ENCODE measurements around the gene C14orf132.

C14orf132 gene

DNA sequence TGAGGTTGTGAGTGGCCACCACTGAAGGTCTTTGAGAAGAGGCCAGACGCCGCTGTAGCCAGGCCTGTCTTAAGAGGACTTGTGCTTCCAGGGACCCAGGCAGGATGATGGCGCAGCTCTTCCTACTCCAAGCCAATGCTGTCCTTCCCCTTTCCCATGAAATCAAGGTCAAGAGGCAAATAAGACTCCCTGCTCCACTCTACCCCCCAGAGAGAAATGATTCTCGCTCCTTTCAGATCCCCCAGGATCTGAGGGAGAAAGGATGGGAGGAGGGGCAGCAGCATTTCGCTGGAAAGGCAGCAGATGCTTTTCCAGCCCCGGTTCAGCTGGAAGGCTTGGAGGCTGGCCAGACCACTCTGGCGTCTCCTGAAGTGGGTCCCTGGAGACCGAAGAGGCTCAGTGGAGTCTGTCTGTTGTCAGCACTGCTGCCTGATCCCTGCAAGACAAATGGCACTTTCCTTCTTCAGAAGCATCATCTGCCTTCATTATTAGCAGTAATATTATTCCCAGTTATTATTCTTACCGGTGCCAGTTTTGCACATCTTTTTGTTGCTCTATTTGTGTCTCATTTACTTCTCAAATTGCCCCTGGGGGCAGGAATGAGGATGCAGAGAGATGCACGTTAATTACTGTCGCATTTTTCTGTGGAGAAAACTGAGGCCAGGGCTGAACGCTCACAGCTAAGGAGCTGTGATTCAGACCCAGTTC lies 51.4 kb downstream of the C14orf132 start:
- no peak for DNase-seq
- in situ Hi-C loops (cut with HindIII; ENCODE audit: low pct_ligation_motif_present, low pct_unique_long_range_greater_than_20kb, low sequenced_read_pairs) = no loop called here

GRCh38 chr14:96091149-96091693 lies 52.1 kb downstream of the C14orf132 start:
- no peak for DNase-seq
- in situ Hi-C loops (cut with HindIII; ENCODE audit: low pct_ligation_motif_present, low pct_unique_long_range_greater_than_20kb, low sequenced_read_pairs) = no loop called here

DNA sequence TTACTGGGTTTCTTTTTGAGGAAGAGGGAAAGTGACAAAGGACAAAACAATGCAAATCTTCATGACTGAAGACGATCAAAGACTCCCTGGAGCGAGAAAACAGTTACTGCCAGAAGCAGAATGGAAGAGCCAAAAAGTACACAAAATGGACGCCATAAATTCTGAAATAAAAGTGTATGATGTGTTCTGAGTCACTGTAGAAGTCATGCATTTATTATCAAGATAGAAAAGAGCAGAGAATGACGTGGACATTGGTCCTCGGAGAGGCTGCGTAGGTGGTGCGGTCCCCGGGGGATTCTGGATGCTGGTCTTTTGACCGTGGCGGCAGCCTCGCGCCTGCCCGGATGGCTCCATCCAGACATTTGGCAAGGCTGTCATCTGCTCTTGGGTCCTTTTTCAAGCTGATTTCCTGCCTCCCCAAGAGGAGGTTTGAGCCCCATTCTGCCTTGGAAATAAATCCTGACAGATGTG lies 52.8 kb downstream of the C14orf132 start:
- no peak for DNase-seq
- in situ Hi-C loops (cut with HindIII; ENCODE audit: low pct_ligation_motif_present, low pct_unique_long_range_greater_than_20kb, low sequenced_read_pairs) = no loop called here

DNA sequence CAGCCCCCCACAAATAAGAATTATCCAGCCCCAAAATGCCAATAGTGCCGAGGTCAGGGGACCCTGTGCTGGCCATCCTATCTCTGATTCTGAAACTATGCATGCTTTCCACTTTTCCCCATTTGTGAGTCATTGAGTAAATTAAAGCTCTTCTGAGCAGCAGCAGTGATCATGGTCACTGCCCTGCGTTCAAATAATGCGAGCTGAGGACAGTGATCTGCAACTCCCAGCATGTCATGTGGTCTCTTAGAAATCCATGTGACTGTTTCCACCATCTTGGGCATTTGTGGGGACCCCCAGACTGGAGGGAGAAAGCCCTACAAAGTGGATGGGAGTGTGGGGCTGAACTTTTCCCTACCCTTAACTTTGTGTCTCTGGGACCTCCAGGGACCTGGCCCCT lies 53.8 kb downstream of the C14orf132 start:
- in situ Hi-C loops (cut with HindIII; ENCODE audit: low pct_ligation_motif_present, low pct_unique_long_range_greater_than_20kb, low sequenced_read_pairs) = no loop called here

DNA sequence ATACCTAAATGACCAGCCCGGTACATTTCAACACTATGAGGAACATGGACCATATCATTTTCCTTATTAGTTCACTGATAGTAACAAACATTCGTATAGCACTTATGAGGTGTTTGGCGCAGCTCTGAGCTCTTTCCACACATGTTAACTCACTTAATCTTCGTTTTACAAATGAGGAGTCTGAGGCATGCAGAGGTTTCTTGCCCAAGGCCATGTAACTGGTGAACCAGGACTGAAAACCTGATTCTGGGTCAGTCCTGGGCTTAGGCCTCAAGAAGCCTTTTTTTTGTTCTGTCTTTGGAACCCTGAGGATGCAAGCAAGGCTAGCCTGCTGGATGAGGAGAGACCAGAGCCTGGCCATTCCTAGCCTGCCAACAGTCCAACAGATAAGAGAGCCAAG lies 55.0 kb downstream of the C14orf132 start:
- DNase-seq = no peak
- in situ Hi-C loops (cut with HindIII; ENCODE audit: low pct_ligation_motif_present, low pct_unique_long_range_greater_than_20kb, low sequenced_read_pairs) = no loop called here

More for the DNA sequence above, 53.8 kb downstream of the C14orf132 start:
- DNase-seq = no peak

DNA sequence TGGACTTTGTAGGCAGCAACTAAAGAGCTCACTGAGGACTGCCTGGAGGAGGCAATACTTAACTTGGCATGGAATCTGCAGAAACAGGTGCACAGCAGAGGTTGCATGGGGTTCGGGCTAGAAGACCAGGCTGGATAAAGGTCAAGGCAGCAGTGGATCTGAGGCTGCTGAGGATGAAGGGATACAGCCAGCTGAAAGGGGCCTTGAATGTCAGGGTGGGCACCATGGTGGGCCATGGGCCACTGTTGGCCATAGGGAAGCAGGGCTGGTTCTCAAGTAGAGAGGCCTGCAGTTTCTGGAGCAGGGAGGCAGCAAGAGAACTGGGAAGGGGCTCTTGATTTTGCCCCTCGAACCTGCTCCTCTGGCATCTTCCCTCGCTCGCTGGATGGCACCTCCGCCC lies 55.5 kb downstream of the C14orf132 start:
- no peak for DNase-seq
- in situ Hi-C loops (cut with HindIII; ENCODE audit: low pct_ligation_motif_present, low pct_unique_long_range_greater_than_20kb, low sequenced_read_pairs) = no loop called here

GRCh38 chr14:96095058-96095457 lies 55.9 kb downstream of the C14orf132 start:
- in situ Hi-C loops (cut with HindIII; ENCODE audit: low pct_ligation_motif_present, low pct_unique_long_range_greater_than_20kb, low sequenced_read_pairs) = no loop called here
- DNase-seq = no peak

GRCh38 chr14:96095581-96096476 lies 56.7 kb downstream of the C14orf132 start:
- in situ Hi-C loops (cut with HindIII; ENCODE audit: low pct_ligation_motif_present, low pct_unique_long_range_greater_than_20kb, low sequenced_read_pairs) = no loop called here
- no peak for DNase-seq

DNA sequence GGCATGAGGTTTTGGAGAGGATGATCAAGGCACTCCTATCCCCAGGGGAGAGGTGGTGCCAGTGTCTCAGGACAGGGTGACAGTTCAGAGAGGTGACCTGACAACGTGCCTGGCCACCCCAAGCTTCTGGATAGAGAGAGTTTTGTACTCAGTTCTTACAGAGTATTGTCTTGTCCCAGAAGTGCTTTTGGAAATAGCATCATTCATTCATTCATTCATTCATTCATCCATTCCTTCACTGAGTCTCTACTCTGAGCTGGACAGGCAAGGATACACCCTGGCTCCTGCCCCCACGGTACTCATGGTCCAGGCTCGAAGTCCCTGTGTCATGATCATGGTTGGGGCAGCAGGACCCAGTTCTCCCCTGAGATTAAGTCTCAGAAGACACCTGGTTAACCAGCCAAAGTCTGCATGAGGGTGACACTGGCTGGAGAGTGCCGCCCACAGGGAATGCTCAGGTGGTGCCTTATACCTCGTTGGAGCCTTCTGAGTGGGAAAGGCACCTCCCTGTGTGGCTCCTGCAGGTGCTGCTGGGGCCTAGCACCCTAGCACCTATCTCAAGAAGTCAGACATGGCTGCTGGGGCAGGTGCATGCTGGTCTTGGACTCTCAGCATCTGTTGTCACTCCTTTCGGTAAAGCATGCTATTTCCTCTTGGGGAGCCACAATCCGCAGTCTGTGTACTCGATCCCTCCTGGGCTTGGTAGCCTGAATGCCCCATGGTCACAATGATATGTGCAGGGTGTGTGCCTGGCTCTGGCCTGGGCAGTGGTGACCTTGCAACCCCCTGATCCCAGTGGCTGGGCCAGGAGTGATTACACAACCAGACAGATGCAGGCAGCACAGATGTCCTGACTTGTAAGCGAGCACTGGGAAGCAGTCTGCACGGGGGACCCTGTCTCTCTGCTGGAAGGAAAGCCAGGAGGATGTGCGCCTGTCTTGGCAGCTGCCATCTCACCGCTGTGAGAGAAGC lies 57.8 kb downstream of the C14orf132 start:
- no peak for DNase-seq
- in situ Hi-C loops (cut with HindIII; ENCODE audit: low pct_ligation_motif_present, low pct_unique_long_range_greater_than_20kb, low sequenced_read_pairs) = no loop called here

GRCh38 chr14:96097752-96098151 lies 58.6 kb downstream of the C14orf132 start:
- DNase-seq = no peak
- in situ Hi-C loops (cut with HindIII; ENCODE audit: low pct_ligation_motif_present, low pct_unique_long_range_greater_than_20kb, low sequenced_read_pairs) = no loop called here

GRCh38 chr14:96098309-96098998 lies 59.3 kb downstream of the C14orf132 start:
- DNase-seq = peak; percentile 49
- in situ Hi-C loops (cut with HindIII; ENCODE audit: low pct_ligation_motif_present, low pct_unique_long_range_greater_than_20kb, low sequenced_read_pairs) = no loop called here

- in situ Hi-C loops (cut with HindIII; ENCODE audit: low pct_ligation_motif_present, low pct_unique_long_range_greater_than_20kb, low sequenced_read_pairs) = no loop called here
- DNase-seq = no peak
Observed at GRCh38 chr14:96098999-96099335, 59.8 kb downstream of the C14orf132 start.

GRCh38 chr14:96100161-96101064 lies 61.3 kb downstream of the C14orf132 start:
- in situ Hi-C loops (cut with HindIII; ENCODE audit: low pct_ligation_motif_present, low pct_unique_long_range_greater_than_20kb, low sequenced_read_pairs) = loop anchor here (25.0 kb wide), 1 partner anchor 187 kb away; no protein-coding TSS in a partner anchor
- DNase-seq = peak; percentile 72

- no peak for DNase-seq
- in situ Hi-C loops (cut with HindIII; ENCODE audit: low pct_ligation_motif_present, low pct_unique_long_range_greater_than_20kb, low sequenced_read_pairs) = loop anchor here (25.0 kb wide), 1 partner anchor 185 kb away; no protein-coding TSS in a partner anchor
Observed at GRCh38 chr14:96102081-96102856, 63.1 kb downstream of the C14orf132 start.

DNA sequence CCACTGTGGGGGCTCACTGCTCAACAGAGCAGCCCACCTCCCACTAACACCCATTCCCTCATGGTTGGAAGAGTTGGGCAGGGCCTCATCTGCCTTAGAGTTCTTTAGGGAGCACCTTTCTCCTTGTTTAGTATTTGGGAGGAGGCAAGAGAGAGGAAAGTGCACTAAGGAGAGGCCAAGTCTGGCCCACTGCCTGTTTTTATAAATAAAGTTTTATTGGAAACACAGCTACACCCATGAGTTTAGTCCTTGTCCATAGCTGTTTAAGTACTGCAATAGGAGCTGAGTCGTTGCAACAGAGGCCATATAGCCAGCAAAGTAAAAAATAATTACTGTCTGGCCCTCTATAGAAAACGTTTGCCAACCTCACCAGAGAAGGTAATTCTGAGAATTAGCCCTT lies 63.9 kb downstream of the C14orf132 start:
- no peak for DNase-seq
- in situ Hi-C loops (cut with HindIII; ENCODE audit: low pct_ligation_motif_present, low pct_unique_long_range_greater_than_20kb, low sequenced_read_pairs) = loop anchor here (25.0 kb wide), 1 partner anchor 184 kb away; no protein-coding TSS in a partner anchor
